SK-MEL-5 (cell line): ENCODE measurements around the gene AMN1. TPM values are rescaled to one million over a fixed set of nuclear protein-coding genes. Genes with fewer than 3 reads are reported as not detected.
"Not testable (repeated sequence)": the region's sequence is repeated elsewhere in the genome, so short reads cannot be mapped to it uniquely, and the experiment has no call there.

Experiments
- DNase-seq: peaks from one replicate; pipeline ENCODE4 v3.0.0-alpha.2; 2016; ENCODE audit warnings: low read depth, low spot score
- in situ Hi-C: cut with HindIII; loops from 2 replicates; pipeline ENCODE4 v1.10.0; 2016; ENCODE audit warnings: low sequenced_read_pairs, high pct_unique_total_duplicates, low pct_unique_long_range_greater_than_20kb
- total RNA-seq: library from RNA; depleted of rRNA; stranded (reverse); fragments of >200 nt; shearing (Covaris generic); gene quantifications from 2 replicates; pipeline ENCODE4 v1.2.3, GENCODE V29; 2014

The AMN1 gene
- total RNA-seq, 1 experiment from 2014 or later = 15.4 TPM

DNA sequence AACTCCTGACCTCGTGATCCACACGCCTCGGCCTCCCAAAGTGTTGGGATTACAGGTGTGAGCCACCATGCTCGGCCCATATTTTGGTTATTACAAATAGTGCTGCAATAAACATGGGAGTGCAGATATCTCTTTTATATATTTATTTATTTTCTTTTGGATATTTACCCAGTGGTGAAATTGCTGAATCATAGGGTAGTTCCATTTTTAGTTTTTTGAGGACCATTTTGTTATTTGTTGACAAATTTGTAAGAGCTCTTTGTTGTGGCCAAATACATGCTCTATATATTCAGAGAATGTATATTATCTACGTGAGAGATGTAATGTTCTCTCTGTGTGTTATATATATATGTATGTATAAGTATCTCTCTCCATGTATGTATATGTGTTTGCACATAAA lies 15.9 kb downstream of the AMN1 start:
- in situ Hi-C loops = no loop called here
- no peak for DNase-seq

DNA sequence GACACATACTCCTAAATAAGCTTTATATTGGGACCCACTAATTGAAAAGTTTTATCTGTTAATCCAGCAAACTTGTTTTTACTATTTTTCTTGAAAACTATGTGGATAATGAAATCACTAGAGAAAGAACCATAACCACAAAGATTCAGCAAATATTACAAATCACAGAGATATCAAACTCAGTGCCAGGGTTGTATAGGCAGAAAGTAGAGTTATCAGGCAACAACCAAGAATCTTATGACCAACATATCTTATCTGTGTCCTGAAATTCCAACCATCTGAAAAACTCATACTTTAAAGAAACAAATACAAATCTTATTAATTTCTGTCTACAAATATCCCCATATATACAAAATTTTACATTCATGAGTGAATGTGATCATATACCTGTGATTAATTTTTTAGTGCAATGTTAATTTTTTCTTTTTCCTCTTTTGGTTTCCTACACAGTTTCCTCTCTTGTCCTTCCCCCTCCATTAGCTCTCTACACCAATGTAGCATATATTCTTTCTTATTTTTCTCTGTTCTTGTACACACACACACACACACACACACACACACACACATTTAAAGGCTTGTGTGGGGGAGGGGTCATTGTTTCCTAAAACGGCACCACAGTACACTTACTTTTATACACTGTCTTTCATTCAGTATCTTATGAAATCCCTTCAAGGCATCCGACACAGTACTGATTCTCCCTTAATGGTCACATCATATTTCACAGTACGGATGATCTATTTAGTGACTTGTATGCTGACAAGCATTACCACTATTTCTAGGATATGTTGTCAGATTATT lies 18.6 kb downstream of the AMN1 start:
- no peak for DNase-seq
- in situ Hi-C loops = no loop called here

- DNase-seq, in situ Hi-C loops: not testable (repeated sequence)
Observed at GRCh38 chr12:31708118-31708517, 20.7 kb downstream of the AMN1 start.

GRCh38 chr12:31705621-31706020 lies 23.2 kb downstream of the AMN1 start:
- in situ Hi-C loops = no loop called here
- no peak for DNase-seq

GRCh38 chr12:31702047-31702446 lies 26.8 kb downstream of the AMN1 start:
- in situ Hi-C loops = no loop called here

GRCh38 chr12:31689921-31690320 lies 38.9 kb downstream of the AMN1 start:
- in situ Hi-C loops, DNase-seq: not testable (repeated sequence)

More at GRCh38 chr12:31702047-31702446, 26.8 kb downstream of the AMN1 start:
- peak; percentile 70 for DNase-seq

DNA sequence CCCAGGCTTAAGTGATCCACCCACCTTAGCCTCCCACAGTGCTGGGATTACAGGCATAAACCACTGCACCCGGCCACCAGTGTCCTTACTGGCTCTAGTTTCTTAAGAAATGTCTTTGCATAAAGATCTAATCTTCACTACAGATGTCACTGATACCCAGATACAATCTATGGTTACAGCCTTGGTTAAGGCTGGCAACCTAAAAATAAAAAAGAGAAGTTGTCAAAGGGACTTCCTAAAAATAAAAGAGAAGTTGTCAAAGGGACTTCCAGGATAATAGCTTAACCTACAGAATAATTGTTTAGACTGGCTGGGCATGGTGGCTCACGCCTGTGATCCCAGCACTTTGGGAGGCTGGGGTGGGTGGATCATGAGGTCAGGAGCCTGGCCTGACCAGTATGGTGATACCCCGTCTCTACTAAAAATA lies 41.7 kb downstream of the AMN1 start:
- in situ Hi-C loops = no loop called here
- DNase-seq = no peak

- no peak for DNase-seq
- in situ Hi-C loops = no loop called here
Observed at GRCh38 chr12:31685801-31686200, 43.0 kb downstream of the AMN1 start.

DNA sequence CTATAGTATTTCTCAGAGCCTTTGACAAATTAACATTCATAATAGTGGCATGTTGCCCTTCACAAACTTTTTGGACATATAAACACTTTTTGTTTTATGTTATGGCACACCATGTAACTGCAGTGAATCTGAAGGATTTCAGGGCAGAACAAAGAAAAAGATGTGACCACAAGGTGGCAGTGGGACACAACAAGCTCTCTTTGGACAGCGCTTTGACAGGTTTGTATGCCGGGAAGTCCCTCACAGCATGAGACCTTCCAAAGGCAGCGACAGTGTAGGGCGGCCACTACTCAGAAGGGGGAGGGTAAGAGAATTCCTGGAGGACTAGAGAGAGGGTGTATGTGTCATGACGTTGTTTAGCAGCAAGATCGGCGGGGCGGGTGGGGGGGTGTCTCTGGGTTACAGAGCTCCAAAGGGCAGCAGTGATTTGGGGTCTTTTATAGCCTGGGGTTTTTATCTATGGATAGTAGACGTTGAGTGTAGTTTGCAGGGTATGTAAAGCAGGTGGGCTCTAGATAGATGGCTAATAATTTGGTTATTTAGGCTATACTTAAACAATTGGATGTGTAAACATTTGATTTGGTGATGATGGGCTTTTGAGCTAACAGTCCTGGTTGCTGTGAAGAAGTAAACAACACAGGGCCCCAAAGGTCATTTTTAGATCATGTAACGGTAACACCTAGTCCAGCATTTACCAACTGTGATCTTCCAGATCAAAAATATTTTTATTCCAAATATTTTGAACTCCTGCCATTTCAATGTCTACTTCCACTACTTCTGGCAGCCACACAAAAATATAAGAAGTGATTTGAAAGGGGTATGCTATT lies 46.5 kb downstream of the AMN1 start:
- in situ Hi-C loops = no loop called here
- DNase-seq = peak; percentile 88

DNA sequence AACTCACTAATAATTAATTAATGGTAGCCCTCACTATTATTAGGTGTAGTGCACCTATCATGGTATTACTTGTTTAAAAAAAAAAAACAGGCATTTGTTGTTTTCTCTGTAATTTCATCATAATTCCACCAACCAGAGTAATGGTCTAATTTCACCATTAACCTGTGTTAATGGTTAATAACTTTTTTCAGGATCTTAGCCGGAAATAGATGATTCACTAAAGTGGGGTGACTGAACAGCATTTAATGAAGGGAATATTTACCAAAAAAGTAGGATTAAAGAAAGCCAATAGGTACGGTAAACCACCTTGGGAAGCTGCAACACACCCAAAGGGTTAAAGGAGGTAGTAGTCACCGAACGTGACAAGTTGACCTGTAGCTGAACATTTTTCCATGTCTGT lies 56.3 kb downstream of the AMN1 start:
- in situ Hi-C loops = loop anchor here (25.0 kb wide), 1 partner anchor 615 kb away; no protein-coding TSS in a partner anchor
- no peak for DNase-seq

DNA sequence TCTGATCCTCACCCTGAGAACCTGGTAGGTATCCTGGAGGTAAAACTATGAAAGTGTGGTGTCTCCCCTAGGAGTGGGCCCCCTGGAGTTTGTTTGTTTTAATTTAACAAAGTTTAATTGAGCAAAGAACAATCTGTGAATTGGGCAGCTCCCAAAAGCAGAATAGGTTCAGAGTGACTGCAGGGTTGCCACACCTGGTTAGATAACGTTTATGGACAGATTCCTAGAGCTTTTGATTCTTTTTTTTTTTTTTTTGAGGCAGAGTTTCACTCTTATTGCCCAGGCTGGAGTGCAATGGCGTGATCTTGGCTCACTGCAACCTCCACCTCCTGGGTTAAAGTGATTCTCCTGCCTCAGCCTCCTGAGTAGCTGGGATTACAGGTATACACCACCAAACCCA lies 59.2 kb downstream of the AMN1 start:
- not testable (repeated sequence) for DNase-seq
- in situ Hi-C loops = loop anchor here (25.0 kb wide), 1 partner anchor 618 kb away; no protein-coding TSS in a partner anchor

GRCh38 chr12:31669020-31669419 lies 59.8 kb downstream of the AMN1 start:
- in situ Hi-C loops = loop anchor here (25.0 kb wide), 1 partner anchor 618 kb away; no protein-coding TSS in a partner anchor
- no peak for DNase-seq

DNA sequence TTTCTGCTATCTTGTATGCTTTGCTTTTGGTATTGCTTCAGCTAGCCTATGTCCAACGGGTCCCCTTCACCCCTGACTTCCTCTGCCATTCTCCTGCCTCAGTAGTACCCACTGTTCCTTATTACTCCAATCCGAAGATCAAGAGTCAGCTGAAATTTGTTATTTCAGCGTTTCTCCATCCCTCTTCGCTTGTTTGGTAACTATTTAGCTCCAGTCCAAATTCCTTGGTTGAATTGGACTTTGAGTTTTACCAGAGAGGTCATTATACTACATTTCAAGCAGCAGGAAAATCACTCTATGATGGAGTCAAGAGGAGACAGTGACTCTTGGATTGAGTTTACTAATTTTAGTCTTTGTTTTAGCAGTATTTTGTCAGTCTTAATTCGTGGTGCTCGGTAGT lies 64.8 kb downstream of the AMN1 start:
- no peak for DNase-seq
- in situ Hi-C loops = loop anchor here (25.0 kb wide), 1 partner anchor 623 kb away; no protein-coding TSS in a partner anchor

GRCh38 chr12:31663576-31663975 lies 65.2 kb downstream of the AMN1 start:
- DNase-seq = no peak
- in situ Hi-C loops = loop anchor here (25.0 kb wide), 1 partner anchor 624 kb away; no protein-coding TSS in a partner anchor

DNA sequence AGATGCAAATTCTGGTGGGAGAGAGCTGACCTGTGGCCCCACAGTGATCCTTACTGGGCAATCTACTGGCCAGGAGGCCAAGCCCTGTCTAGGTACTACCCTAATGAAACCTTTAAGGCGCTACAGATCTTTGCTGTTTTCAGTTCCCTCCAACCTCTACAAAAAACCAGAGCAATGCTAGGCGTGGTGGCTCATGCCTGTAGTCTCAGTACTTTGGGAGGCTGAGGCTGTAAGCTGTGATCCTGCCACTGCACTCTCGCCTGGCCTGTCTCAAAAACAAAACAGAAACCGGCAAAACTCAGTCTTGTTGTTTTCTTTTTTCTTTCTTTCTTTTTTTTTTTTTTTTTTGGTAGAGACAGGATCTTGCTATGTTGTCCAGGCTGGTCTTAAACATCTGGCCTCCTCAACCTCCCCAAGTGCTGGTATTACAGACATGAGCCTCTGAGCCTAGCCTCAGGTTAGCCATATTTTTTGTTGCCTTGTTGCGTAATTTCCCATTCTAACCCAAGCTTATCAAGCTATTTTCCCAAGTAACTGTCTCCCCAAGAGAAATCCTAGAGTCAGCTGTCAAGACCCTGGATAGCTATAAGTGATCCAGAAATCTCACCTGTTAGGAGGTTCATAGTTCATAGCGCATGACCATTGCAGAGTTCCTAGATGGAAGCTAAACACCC lies 66.5 kb downstream of the AMN1 start:
- DNase-seq = no peak
- in situ Hi-C loops = loop anchor here (25.0 kb wide), 1 partner anchor 625 kb away; no protein-coding TSS in a partner anchor

GRCh38 chr12:31659087-31659942 lies 69.5 kb downstream of the AMN1 start, which contains the start of gene ETFBKMT:
Gene ETFBKMT (plus strand): TSS chr12:31659688. CDS start chr12:31661954, 2,266 bp downstream.
- DNase-seq = peak; percentile 92
- in situ Hi-C loops = loop anchor here (25.0 kb wide), 1 partner anchor 628 kb away; no protein-coding TSS in a partner anchor
